ENCODE measurements around the gene ACOX3.

The ACOX3 gene

DNA sequence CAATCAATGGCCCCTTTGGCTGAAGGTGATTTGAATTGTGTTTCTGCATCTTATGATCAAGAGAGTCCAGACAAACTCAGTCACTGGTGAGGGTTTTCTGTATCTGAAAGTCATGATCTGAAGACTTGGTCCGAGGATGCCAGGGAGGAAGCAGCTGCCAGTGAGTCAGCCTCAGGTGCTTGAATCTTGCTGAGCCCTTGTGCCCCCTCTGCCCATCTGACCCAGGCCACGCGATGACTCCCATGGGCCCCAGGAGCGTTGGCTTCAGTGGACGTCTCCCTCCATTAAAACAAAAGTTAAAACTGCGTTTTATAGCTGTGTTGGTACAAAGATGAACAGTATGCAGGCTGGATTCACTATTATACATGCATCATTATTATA is 109.0 kb downstream of the ACOX3 start:
- DNase-seq = no peak

DNA sequence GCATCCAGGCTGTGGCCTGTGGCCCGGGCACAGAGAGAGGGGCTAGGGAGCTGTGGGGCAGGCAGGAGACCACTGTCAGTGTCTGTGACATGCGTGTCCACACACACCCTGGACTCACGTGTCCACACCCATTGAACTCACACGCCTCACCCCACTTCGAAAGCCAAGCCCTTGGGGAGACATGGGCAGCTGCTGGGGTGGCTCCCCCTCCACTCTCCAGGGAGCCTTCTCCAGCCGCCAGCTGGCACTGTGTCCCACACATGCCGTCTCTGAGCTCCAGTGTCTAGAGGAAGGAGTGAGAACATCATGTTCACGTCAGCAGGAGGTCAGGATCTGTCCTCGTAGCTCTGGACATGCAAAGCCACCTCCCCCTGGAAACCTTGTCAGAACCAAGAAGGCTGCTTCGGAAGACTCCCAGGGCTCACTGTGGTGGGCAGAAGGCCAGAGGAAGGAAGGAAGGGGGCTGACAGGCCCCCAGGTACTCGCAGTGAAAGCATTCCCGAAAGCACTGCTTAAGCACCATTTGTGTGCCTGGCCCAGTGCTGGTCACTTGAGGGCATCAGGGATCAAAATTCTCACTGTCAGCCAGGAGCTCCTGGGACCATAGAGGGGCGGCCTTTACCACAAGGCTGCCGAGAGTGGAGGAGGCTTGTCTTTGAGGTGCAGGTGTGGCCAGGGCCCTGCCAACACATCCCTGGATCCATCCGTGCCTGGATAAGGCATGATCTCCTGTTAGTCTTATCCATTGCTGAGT is 109.5 kb downstream of the ACOX3 start:
- no peak for DNase-seq

DNA sequence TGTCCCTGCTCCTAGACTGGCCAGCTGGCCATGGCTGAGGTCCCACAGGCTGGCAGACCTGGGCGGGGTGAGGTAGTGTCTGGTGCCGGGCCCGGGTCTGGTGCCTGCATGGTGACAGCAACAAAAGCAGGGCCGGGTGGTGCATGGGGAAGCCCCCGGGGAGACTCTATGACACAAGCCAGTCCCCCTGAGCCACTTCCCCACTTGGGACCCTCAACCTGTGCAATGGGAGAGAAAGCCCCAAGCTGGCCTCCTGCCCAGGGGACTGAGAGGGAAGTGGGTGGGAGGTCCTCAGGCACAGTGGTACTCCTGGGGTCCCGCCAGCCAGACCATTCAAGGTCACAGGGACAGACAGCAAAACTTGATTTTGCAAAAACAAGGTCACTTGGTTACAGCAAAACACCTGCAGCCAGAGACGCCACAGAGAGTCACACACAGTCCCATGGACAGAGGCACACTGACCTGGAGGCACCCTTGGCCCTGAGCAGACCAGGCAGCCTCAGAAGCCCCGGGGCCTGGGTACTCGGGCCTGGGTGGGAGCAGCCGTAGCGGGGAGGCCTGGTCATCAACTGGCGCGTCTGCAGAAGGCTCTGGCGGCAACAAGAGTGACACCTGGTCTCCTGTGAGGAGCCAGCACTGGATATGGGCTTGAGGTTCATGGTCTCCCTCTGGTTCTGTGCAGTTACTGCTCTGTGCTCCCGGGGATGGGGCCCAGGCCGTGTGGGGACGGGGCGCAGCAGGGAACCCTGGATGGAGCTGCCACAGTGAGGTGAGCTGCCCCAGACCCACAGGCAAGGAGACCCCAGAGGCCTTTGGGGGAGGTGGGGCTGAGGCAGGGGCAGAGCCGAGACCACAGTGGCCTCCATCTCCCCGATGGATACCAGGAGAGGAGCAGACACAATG is 110.4 kb downstream of the ACOX3 start:
- no peak for DNase-seq

DNA sequence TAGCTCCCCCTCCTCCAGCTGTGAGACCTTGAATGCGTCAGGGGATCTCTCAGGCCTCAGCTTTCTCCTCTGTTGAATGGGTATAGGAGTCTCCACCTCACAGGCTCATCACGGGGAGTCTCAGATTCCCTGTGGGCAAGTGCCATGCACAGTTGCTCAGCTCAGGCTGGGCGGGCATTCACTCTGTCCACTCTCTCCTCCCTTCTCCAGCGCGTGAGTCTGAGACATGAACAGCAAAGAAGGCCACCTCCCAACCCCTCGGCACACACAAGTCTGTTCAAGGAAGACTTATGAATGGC is 111.0 kb downstream of the ACOX3 start:
- DNase-seq = no peak

DNA sequence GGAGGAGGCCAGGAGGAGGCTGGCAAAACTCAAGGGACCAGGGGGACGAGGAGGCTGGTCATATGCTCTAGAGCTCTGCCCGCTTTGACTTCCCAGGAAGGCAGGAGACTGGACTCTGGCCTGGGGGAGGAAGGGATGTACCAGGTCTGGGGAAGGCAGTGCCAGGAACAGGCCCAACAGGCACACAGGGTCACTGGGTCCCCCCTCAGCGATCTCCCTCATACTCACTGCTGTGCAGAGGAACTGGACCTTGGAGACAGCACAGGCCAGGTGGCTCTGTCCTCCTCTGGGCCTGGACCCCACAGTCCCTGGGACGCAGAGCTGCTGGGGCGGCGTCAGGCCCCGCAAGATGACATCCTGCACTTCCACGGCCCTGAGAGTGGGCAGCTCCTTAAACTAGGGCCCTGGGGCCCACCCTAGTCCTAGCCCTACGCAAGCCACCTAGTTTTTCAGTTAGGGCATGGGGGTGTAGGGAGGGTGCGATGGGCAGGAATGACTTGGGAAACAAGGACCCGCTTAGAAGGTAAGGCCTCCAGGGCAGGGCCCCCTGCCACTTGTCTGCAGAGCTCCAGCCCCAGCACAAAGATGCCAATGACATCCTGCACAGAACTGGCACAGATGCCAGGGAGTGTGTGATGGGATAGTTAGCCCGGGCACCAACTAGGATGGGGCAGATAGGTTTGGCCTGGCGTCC is 111.5 kb downstream of the ACOX3 start:
- no peak for DNase-seq

DNA sequence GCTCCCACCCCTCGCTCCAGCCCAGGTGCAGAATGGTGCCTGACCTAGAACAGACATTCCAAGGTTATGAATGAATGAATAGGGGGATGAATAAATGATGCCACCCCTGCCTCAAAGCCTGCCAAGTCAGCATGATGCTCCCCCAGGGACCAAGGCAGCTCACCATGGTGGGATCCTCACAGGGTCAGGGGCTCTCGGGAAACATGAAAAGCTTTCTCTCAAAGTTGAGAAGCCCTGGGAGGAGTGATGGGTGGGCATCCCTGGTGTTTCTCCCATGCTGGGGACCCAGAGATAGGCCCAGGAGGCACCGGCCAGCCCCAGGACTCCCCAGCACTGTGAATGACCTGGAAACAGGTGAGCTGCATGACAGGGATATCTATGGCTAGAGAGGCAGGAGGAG is 112.1 kb downstream of the ACOX3 start:
- no peak for DNase-seq

DNA sequence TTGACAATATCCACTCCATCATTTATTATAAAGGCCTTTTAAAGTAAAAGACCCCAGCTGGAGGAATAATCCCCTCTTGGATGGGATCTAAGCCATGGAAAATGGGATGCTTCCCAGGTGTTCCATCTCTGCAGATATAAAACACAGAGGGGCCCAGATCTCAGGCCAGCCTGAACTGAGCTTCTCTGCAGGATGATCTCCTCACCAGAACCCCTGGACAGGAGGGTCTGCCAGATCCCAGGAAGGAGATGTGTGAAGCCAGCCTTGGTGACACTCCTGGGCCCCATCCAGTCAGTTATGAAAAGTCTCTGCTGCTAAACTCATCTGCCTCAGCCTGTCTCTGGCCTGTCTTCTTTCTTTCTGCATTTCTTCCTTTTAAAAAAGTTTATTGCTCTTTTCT is 114.3 kb downstream of the ACOX3 start:
- DNase-seq = no peak

DNA sequence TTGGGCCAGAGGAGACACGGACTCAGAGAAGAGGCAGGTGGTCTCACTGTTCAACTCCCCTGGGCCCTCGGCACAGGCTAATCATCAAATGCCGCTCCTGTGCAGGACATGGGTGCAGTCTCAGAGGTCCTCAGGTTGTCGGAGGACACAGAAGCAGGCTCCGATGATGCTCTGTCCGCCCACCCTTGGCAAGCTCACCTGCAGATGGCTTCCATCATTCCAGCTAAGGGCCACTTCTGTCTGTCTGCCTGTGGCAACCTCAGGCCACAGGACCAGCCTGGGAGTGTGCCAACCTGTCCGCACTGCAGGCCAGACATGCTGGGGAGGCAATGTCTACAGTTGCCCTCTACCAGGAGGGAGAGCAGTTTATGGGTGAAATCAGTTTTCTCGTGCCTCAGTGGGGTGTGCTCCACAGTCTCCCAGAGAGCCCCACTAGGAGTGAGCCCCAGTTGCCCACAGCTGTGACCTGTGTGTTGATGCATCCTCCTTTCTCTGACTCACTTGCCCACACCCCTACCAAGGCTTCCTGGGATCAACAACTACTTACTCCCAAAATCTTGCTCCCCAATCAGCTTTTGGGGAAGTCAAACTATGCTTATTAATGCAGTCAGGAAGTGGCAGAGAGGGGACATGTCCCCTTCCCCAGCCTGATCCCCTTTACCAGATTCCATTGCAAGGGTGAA is 115.1 kb downstream of the ACOX3 start:
- no peak for DNase-seq

DNA sequence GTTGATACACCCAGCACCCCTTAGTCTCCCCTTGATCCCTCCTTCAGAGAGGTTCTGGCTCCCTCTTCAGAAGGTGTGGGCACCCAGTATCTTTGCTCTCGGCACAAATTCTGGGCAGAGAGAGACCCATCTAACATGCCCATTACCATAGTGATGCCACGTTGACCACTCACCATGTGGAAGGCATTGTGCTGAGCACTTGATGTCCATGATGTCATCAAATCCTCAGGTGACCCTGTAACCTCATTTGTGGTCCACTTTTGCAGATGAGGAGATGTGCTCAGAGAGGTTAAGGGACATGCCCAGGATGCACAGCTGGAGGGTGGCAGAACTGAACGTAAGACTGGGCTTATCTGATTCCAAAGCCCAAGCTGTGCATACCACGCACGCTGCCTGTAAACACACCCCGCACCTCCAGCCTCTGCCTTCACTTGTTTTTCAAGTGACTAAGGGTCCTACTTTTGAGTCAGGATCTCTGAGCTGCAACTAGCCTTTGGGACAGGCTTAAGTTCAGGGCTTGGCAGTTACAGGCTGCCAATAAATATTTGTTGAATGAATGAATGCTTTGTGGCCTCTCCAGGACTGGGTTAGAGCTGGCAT is 115.8 kb downstream of the ACOX3 start:
- no peak for DNase-seq

DNA sequence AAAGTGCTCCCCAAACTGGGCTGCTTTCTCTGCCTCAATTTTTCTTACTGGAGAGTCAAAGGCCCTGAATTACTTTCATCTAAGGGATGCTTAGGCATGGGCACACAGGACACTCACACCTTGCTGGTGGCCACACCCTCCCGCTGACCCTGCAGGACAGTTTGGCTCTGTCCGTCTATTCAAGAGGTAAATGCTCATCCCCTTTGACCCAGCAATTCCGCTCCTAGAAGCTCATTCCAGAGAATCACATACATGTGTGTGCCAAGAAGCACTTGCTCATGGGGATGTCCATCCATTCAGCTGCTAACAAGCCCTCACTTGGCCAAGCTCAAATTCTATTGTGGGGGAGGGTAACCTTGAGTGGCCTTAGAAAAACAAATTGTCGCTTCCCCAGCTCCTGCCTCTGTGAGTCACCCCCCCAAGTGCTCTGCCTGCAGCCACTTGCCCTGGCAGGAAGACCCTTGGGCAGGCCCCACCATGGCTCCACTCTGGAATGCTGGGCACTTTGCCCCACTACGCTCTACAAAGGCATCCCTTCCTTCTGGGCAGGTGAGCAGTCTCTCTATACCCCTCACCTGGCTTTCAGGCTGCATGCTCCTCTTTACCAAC is 116.5 kb downstream of the ACOX3 start:
- DNase-seq = no peak

DNA sequence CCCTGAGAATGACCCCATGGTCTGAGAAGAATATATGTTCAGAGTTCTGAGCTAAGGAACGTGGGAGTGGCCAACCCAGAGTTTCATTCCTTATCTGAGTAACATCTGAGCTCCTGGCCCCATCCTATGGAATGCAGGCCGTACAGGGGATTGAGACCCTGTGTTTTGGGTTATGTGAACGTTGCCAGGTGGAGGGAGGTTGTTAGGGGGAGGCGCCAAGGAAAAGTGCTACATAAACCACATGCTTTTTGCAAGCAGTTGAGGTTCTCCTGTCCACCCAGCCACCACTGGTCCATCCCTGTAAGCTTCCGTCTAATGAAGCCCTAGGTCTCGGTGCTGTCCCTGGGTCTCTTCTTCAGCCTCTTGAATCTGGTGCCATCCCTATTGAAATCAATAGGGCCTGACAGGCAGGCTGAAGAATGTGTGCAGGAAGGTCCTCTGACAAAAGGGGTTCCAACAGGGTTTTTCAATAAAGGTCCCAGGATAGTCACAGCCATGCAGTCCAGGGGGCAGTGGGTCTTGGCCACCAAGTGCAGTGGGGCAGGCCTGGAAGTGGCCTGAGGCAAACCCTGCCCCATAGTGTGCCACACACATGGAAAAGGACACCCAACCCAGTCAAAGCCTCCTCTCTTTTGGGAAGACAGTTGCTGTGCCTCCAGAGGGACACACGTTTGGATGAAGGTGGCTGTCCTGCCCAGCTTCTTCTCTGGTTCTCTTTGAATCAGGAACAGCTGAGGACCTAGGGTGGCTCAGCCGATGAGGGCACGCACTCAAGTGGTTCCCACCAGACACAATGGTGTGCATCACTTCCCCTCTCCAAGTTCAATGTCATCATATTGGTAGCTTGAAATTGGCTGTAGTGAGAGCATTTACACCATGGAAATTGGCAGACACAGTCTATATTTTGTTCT is 117.5 kb downstream of the ACOX3 start:
- DNase-seq = no peak

DNA sequence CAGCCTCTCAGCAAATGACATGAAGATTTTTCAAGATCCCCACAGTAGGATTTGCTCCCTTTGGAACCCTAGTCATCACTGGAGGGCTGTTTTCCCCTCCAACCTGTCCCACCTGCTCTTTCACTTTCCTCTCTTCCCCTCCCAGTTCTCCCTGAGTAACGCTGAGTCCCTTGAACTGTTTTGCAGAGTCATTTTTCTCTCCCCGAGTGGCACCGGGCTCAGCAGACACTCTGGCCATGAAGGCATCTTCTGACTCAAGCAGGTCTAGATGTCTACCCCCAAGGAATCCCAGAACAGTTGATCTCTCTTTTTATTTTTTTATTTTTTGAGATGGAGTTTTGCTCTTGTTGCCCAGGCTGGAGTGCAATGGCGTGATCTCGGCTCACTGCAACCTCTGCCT is 118.8 kb downstream of the ACOX3 start:
- no peak for DNase-seq

DNA sequence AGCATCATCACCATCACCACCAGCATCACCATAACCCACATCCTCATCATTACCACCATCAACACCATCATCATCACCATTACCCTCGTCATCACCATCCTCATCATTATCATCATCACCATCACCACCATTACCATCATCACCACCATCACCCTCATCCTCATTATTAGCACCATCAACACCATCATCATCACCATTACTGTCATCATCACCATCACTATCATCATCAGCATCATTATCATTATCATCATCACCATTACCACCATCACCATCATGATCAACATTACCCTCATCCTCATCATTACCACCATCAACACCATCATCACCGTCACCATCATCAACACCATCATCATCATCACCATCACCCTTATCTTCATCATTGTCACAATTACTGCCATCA is 119.3 kb downstream of the ACOX3 start:
- DNase-seq = no peak

DNA sequence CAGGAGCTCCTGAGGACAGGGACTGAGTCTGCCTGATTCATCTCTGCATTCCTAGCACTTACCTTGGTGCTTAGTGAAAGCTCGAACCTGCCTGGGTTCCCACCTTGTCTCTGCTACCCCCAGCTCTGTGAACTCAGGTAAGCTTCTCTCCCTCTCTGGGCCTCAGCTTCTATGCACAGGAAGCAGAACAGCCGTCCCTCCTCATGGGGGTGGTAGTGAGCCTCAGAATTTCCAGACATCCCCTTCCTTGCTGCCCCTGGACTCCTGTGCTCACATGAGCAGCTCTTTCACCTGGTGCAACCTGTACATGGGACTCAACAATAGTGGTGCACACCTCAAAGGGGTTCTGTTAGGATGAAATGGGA is 120.2 kb downstream of the ACOX3 start:
- DNase-seq = no peak

DNA sequence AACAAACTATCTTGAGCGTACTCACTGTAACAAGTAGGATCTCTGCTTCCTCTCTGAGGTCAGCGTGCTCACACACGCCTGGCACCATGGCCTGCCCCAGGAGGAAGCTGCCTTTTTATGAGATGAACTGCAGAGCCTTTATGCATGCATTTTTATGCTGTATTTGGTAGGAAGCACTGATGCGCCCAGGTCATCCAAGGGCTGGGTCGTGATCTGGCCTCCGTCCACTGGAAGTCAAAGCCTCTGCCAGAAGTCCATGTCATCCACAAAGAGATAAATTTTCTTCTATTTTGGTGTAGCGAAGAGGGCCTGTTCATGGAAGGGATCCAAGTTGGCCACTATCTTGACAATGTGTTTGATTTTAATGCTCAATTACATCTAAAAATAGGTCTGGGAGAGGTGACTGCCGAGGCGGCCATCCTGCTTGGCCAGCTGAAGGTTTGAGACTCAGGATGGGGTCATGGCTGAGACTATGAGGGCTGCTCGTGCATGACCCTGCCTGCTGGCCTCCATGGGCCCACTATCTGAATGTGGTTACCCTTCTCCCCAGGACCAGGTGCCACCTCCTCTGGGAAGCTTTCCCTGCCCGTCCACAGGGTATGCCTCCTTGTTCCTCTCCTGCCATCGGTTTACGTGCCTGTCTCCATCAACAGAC is 120.7 kb downstream of the ACOX3 start:
- no peak for DNase-seq

DNA sequence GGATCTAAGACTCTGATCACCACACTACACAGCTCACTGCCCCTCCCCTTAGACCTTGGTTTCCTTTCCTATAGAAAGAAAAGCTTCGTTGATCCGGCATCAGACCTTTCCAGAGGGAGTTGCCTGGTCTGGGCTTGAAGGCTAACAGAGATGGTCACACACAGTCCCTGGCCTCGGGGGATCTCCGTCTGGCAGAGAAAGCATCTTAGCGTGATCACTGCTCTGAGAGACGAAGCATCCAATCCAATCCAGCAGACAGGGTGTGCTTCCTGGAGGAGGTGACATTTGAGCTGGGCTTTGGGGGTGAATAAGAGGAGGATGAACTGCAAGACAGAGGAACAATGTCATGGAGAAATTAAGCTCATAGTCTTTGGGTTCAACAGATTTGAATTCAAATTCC is 121.5 kb downstream of the ACOX3 start:
- DNase-seq = no peak

DNA sequence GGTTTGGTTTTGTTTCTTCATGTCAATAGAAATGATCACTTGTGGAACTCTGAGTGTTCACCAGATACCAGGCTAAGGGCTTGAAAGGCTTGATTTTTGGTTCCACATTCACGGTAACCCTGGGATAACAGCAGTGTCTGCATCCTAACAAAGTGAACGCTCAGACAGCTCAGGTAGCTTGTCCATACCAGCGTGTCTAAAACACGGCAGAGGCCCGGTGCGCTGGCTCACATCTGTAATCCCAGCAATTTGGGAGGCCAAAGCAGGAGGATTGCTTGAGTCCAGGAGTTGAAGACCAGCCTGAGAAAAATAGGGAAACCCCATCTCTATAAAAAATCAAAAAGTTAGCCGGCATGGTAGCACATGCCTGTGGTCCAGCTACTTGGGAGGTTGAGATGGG is 122.0 kb downstream of the ACOX3 start:
- DNase-seq = no peak

DNA sequence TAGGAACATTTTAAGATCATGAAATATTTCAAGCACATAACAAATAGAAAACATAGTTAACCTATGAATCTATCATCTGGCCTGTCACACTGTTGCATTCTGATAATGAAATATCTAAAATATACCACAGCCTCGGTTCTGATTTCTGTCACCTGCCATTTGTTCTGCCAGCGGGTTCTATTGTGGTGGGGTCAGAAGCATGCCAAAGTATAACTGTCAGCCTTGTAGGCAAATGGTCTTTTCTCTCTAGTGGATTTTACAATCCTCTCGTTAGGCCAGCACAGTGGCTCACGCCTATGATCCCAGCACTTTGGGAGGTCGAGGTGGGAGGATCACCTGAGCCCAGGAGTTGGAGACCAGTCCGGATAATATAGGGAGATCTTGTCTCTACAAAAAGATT is 123.0 kb downstream of the ACOX3 start:
- no peak for DNase-seq

DNA sequence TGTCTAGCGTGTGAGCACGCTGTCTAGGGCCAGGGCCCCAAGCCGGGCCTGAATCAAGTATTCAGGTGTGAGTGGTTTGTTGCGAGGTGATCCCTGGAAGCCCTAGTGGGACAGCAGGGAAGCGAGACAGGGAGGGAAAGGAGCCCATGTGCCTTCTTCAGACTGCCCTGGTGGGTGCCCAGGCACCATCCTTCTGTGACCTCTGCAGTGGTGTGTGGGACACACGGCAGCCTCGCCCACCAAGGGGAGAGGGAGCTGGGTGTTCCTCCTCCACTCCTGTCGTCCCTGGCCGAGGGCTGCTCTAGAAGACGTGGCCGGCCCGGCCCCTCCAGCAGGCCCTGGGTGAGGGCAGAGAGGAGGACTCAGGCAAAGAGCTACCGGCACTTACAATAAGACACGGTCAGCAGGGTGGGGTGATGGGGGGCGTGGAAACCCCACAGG is 123.6 kb downstream of the ACOX3 start:
- no peak for DNase-seq

Data from CD4-positive, alpha-beta T cell treated with Interferon gamma for 1 hour (primary cell).